ENCODE measurements around the gene HCFC2. TPM values are rescaled to one million over a fixed set of nuclear protein-coding genes. Genes with fewer than 3 reads are reported as not detected.

Gene HCFC2
- total RNA-seq, 1 donor from 2014 or later, result 9.8 TPM

- TF ChIP-seq, protein P1, sequence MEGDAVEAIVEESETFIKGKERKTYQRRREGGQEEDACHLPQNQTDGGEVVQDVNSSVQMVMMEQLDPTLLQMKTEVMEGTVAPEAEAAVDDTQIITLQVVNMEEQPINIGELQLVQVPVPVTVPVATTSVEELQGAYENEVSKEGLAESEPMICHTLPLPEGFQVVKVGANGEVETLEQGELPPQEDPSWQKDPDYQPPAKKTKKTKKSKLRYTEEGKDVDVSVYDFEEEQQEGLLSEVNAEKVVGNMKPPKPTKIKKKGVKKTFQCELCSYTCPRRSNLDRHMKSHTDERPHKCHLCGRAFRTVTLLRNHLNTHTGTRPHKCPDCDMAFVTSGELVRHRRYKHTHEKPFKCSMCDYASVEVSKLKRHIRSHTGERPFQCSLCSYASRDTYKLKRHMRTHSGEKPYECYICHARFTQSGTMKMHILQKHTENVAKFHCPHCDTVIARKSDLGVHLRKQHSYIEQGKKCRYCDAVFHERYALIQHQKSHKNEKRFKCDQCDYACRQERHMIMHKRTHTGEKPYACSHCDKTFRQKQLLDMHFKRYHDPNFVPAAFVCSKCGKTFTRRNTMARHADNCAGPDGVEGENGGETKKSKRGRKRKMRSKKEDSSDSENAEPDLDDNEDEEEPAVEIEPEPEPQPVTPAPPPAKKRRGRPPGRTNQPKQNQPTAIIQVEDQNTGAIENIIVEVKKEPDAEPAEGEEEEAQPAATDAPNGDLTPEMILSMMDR (IDR thresholded peaks at IDR 0.05), result no peak
- Histone ChIP-seq H3K36me3 (peaks cover 6 to 12% of the 10 kb centered on the region in 2 donors), H3K4me3 (peak overlapping the region; percentile 88 to 97), H3K27ac (peak overlapping the region; percentile 91 to 98), H3K4me1 (peaks cover 0 to 28% of the 10 kb centered on the region in 2 donors), H3K9me3 (no peaks in the 10 kb centered on the region), H3K27me3 (no peaks in the 10 kb centered on the region)
- intact Hi-C loops (cut with DNase I), result loop anchor here (2.0 to 5.0 kb wide), 2 partner anchors 42 to 150 kb away; no protein-coding TSS in a partner anchor
- peak in 1 of 2 donors; percentile 66 for DNase-seq (ENCODE audit: low spot score in 2 of 2)
These were observed 72.9 kb downstream of the HCFC2 start for GRCh38 chr12:104137001-104137901.

DNA sequence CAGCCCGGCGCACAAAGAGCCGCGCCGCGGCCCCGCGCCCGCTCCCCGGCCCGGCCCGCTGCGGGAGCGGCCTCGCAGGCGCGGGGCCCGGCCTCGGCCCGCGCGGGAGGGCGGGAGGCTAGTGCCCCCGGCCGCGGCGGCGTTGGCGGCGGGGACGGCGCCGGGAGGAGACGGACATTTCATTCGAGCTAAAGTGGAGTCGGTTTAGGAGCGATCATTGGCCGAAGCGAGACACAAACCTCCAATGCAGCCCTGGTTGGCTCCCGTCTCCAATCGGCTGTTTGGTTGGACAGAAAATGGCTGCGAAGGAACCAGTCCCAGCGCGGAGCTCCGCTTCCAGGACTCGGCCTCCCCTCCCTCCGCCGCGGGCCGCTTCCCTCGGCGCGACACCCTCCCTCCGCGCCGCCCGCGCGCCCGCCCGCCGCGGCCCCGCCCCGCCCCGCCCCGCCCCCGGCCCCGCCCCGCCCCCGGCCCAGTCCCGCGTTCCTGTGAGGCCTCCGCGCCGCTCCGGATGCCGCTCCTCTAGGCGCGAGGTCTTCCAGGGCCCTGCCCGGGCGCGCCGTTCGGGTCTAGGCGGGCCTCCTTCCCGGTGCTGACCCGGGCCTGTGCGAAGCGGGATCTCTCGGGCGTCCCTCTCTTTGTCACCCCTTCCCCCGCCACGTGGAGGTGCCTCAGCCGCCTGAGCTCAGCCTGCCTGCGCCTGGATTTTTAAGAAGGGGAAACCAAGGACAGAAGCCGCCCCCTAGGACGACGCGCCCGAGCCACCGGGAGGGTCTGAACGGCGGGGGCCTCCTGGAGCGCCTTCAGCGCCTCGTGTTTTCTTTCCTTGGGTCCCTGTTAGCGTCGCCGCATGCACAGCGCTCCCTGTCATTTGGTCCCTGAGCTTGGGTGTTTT lies 73.8 kb downstream of the HCFC2 start, which contains the start of gene NFYB:
Gene NFYB (minus strand): TSS at position 309 of the 895 bp plus-strand sequence. CDS start 2,757 bp downstream, outside the sequence.
- intact Hi-C loops (cut with DNase I), result loop anchor here (2.0 to 5.0 kb wide), 2 partner anchors 41 to 149 kb away; no protein-coding TSS in a partner anchor
- Histone ChIP-seq H3K36me3 (peaks cover 3 to 6% of the 10 kb centered on the region in 2 donors), H3K27ac (peak within 1 kb of the TSS; percentile 91 to 98), H3K27me3 (no peaks in the 10 kb centered on the region), H3K4me3 (peak within 1 kb of the TSS; percentile 88 to 97), H3K4me1 (peaks cover 0 to 28% of the 10 kb centered on the region in 2 donors), H3K9me3 (no peaks in the 10 kb centered on the region)
- DNase-seq (ENCODE audit: low spot score in 2 of 2), result peak; percentile 91 to 99
- TF ChIP-seq, protein P1 (IDR thresholded peaks at IDR 0.05), result no peak

- H3K27ac ChIP-seq, result peak overlapping the region; percentile 79 to 87
- intact Hi-C loops (cut with DNase I), result loop anchor here (5.0 kb wide), 1 partner anchor 149 kb away; no protein-coding TSS in a partner anchor
These were observed 74.4 kb downstream of the HCFC2 start for GRCh38 chr12:104138797-104139152.

DNA sequence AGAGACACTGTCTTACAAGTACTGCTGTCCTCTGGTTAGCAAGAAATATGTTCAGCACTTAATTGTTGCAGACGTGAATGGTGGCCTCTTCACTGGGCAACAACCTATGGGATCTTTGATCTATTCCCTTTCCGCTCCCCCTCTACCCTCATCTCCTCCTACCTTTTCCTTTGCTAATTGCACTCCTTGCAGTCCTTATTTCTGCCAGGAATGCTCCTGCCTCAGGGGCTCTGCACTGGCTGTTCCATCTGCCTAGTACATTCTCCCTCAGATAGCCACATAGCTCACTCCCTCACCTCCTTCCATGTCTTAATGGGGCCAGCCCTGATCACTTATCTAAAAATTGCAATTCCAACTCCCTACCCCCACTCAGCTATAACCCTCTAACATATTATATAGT lies 78.2 kb downstream of the HCFC2 start:
- H3K27ac ChIP-seq, result no peak overlapping the region
- no peaks in the 10 kb centered on the region for H3K27me3 ChIP-seq
- no peak overlapping the region for H3K4me3 ChIP-seq
- H3K9me3 ChIP-seq, result no peaks in the 10 kb centered on the region
- TF ChIP-seq, protein P1 (IDR thresholded peaks at IDR 0.05), result no peak
- no peak for DNase-seq (ENCODE audit: low spot score in 2 of 2)
- intact Hi-C loops (cut with DNase I), result no loop called here
- no peaks in the 10 kb centered on the region for H3K36me3 ChIP-seq
- peaks cover 0 to 7% of the 10 kb centered on the region in 2 donors for H3K4me1 ChIP-seq

More at GRCh38 chr12:104138797-104139152, 74.4 kb downstream of the HCFC2 start:
- DNase-seq (ENCODE audit: low spot score in 2 of 2), result no peak
- Histone ChIP-seq H3K36me3 (peaks cover 0 to under 1% of the 10 kb centered on the region in 2 donors), H3K9me3 (no peaks in the 10 kb centered on the region), H3K4me3 (peak overlapping the region; percentile 53 to 68), H3K27me3 (no peaks in the 10 kb centered on the region), H3K4me1 (peaks cover 0 to 23% of the 10 kb centered on the region in 2 donors)
- TF ChIP-seq, protein P1 (IDR thresholded peaks at IDR 0.05), result no peak

DNA sequence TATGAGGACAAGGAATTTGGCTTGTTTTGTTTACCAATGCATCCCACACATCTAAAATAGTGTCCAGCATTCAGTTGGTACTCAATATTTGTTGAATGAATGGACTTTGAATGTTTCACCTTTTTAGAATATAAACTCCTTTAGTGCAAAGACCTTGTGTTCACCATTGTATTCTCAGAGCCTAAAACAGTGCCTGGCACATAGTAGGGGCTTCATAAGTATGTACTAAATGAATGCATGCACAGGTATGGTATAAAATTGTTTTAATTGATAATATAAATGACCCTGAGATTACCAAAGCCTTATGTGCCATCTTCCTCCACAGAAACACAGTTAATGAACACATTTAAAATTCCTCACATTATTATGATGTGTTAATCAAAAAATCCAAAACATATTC lies 78.7 kb downstream of the HCFC2 start:
- Histone ChIP-seq H3K36me3 (no peaks in the 10 kb centered on the region), H3K4me3 (no peak overlapping the region), H3K9me3 (no peaks in the 10 kb centered on the region), H3K27me3 (no peaks in the 10 kb centered on the region), H3K27ac (no peak overlapping the region), H3K4me1 (peaks cover 0 to 7% of the 10 kb centered on the region in 2 donors)
- TF ChIP-seq, protein P1 (IDR thresholded peaks at IDR 0.05), result no peak
- DNase-seq (ENCODE audit: low spot score in 2 of 2), result no peak
- intact Hi-C loops (cut with DNase I), result no loop called here
